Measurements from ENCODE around the gene KAZN.

KAZN gene

GRCh38 chr1:14809191-14809981 lies 210.9 kb downstream of the KAZN start:
- no peak overlapping the region for H3K4me3 ChIP-seq (ENCODE audit: low read length)
- no peak for TF ChIP-seq CTCF (conservative IDR thresholded peaks at IDR 0.05; ENCODE audit: low read length)
- no peak for DNase-seq (ENCODE audit: low read depth)

- peak; percentile 65 for DNase-seq (ENCODE audit: low read depth)
- no peak overlapping the region for H3K4me3 ChIP-seq (ENCODE audit: low read length)
- no peak for TF ChIP-seq CTCF (conservative IDR thresholded peaks at IDR 0.05; ENCODE audit: low read length)
These were observed 212.3 kb downstream of the KAZN start for GRCh38 chr1:14810595-14811361.

- no peak for DNase-seq (ENCODE audit: low read depth)
- no peak overlapping the region for H3K4me3 ChIP-seq (ENCODE audit: low read length)
- no peak for TF ChIP-seq CTCF (conservative IDR thresholded peaks at IDR 0.05; ENCODE audit: low read length)
These were observed 213.1 kb downstream of the KAZN start for GRCh38 chr1:14811573-14811972.

GRCh38 chr1:14812189-14812588 lies 213.7 kb downstream of the KAZN start:
- TF ChIP-seq CTCF (conservative IDR thresholded peaks at IDR 0.05; ENCODE audit: low read length) = no peak
- no peak overlapping the region for H3K4me3 ChIP-seq (ENCODE audit: low read length)
- no peak for DNase-seq (ENCODE audit: low read depth)

GRCh38 chr1:14815175-14815877 lies 216.8 kb downstream of the KAZN start:
- no peak for DNase-seq (ENCODE audit: low read depth)
- H3K4me3 ChIP-seq (ENCODE audit: low read length) = no peak overlapping the region
- TF ChIP-seq CTCF (conservative IDR thresholded peaks at IDR 0.05; ENCODE audit: low read length) = no peak

- no peak for DNase-seq (ENCODE audit: low read depth)
- H3K4me3 ChIP-seq (ENCODE audit: low read length) = no peak overlapping the region
- TF ChIP-seq CTCF (conservative IDR thresholded peaks at IDR 0.05; ENCODE audit: low read length) = no peak
These were observed 219.0 kb downstream of the KAZN start for GRCh38 chr1:14817223-14818170.
